Prostate gland (tissue), 2 donors: ENCODE measurements around the gene LITAFD. TPM values are rescaled to one million over a fixed set of nuclear protein-coding genes. Genes with fewer than 3 reads are reported as not detected.

Experiments used
- DNase-seq: peaks from one replicate; pipeline ENCODE4 v3.0.0-alpha.2; 2019; ENCODE audit warnings: low spot score
- H3K27ac ChIP-seq, 2 donors: fragments of 200-600 bp; sonication (generic); 2 replicates each; pipeline ENCODE4 v1.5.1; 2017 to 2019
- H3K27me3 ChIP-seq: fragments of 200-600 bp; sonication (generic); replicated peaks from 2 replicates; pipeline ENCODE4 v1.5.1; 2019; ENCODE audit not compliant: insufficient read depth
- H3K36me3 ChIP-seq, 2 donors: fragments of 200-600 bp; sonication (generic); 1 replicate in 1 of 2; 2 replicates in 1 of 2; pipeline versions ENCODE4 v1.5.1 to v1.8.1; 2017 to 2019
- H3K4me1 ChIP-seq: fragments of 200-600 bp; sonication (generic); replicated peaks from 2 replicates; pipeline ENCODE4 v1.5.1; 2019
- H3K4me3 ChIP-seq, 2 donors: fragments of 200-600 bp; sonication (generic); 2 replicates each; pipeline ENCODE4 v1.5.1; 2017 to 2019
- H3K9me3 ChIP-seq: fragments of 200-600 bp; sonication (generic); 2 replicates; pipeline ENCODE4 v1.5.1; 2017
- CTCF ChIP-seq, 4 experiments: fragments of 200-600 bp in 2 of 4; fragments of 450-650 bp in 2 of 4; sonication (generic) in 2 of 4; IDR thresholded peaks; 1 replicate in 3 of 4; 2 replicates in 1 of 4; pipeline ENCODE4 v1.5.1; 2016 to 2019; ENCODE audit warnings: antibody characterized with exemption in 4 of 4, mild to moderate bottlenecking in 2 of 4, moderate library complexity in 2 of 4
- POLR2A ChIP-seq: fragments of 450-650 bp; IDR thresholded peaks from one replicate; pipeline ENCODE4 v1.6.1; 2016; ENCODE audit warnings: antibody characterized with exemption, mild to moderate bottlenecking
- POLR2AphosphoS5 ChIP-seq: sonication (generic); formaldehyde crosslinking; IDR thresholded peaks from one replicate; pipeline ENCODE4 v1.6.1; 2017; ENCODE audit warnings: antibody characterized with exemption
- WGBS: methylation state at CpG from one replicate; pipeline ENCODE4 v1.1.5; 2018; 5-methylcytosine and 5-hydroxymethylcytosine counted together
- intact Hi-C: fragments of 100-400 bp; cut with DNase I; formaldehyde crosslinking; loops from one replicate; pipeline ENCODE4 v1.14.2; 2022
- total RNA-seq, 2 donors: library from RNA; depleted of rRNA; stranded (reverse); fragments of >200 nt; gene quantifications; one replicate each; pipeline ENCODE4 v1.1.0, GENCODE V29; 2016

LITAFD gene
- total RNA-seq, 2 donors from 2014 or later, result 2.3 TPM; not detected in 1

GRCh38 chr16:8849411-8850011, 32.6 kb upstream of the LITAFD start:
- 74% methylated on average over 19 of the region's 19 CpGs for WGBS
- H3K9me3 ChIP-seq, result no peaks in the 10 kb centered on the region
- H3K4me3 ChIP-seq, result no peak overlapping the region
- intact Hi-C loops, result no loop called here
- no peak for TF ChIP-seq POLR2A
- no peak for TF ChIP-seq POLR2AphosphoS5
- TF ChIP-seq CTCF (IDR thresholded peaks at IDR 0.05), result no peak
- H3K4me1 ChIP-seq, result no peaks in the 10 kb centered on the region
- DNase-seq, result no peak
- H3K36me3 ChIP-seq, result no peaks in the 10 kb centered on the region
- H3K27me3 ChIP-seq, result no peaks in the 10 kb centered on the region
- H3K27ac ChIP-seq, result no peak overlapping the region

GRCh38 chr16:8850279-8850885, 31.8 kb upstream of the LITAFD start:
- Histone ChIP-seq H3K36me3 (no peaks in the 10 kb centered on the region), H3K27ac (no peak overlapping the region)

GRCh38 chr16:8851761-8852403, 30.3 kb upstream of the LITAFD start:
- H3K27me3 ChIP-seq, result no peaks in the 10 kb centered on the region
- WGBS, result 93% methylated on average over 8 of the region's 8 CpGs
- H3K9me3 ChIP-seq, result no peaks in the 10 kb centered on the region
- TF ChIP-seq POLR2A (no peak), CTCF (IDR thresholded peaks at IDR 0.05) (no peak), POLR2AphosphoS5 (no peak)
- no peaks in the 10 kb centered on the region for H3K4me1 ChIP-seq
- intact Hi-C loops, result no loop called here
- no peak overlapping the region for H3K27ac ChIP-seq
- H3K4me3 ChIP-seq, result no peak overlapping the region
- no peaks in the 10 kb centered on the region for H3K36me3 ChIP-seq
- DNase-seq, result no peak

More at GRCh38 chr16:8850279-8850885, 31.8 kb upstream of the LITAFD start:
- Histone ChIP-seq H3K4me3 (no peak overlapping the region), H3K4me1 (no peaks in the 10 kb centered on the region), H3K27me3 (no peaks in the 10 kb centered on the region), H3K9me3 (no peaks in the 10 kb centered on the region)
- intact Hi-C loops, result no loop called here
- 56% methylated on average over 11 of the region's 11 CpGs for WGBS
- no peak for TF ChIP-seq CTCF (IDR thresholded peaks at IDR 0.05)
- DNase-seq, result no peak

- 69% methylated on average over 8 of the region's 8 CpGs for WGBS
- Histone ChIP-seq H3K9me3 (no peaks in the 10 kb centered on the region), H3K36me3 (no peaks in the 10 kb centered on the region), H3K4me1 (no peaks in the 10 kb centered on the region), H3K27ac (no peak overlapping the region), H3K27me3 (no peaks in the 10 kb centered on the region), H3K4me3 (no peak overlapping the region)
- DNase-seq, result no peak
- no peak for TF ChIP-seq POLR2AphosphoS5
- no peak for TF ChIP-seq POLR2A
- TF ChIP-seq CTCF (IDR thresholded peaks at IDR 0.05), result no peak
- intact Hi-C loops, result no loop called here
Observed at GRCh38 chr16:8852534-8852933, 29.6 kb upstream of the LITAFD start.

GRCh38 chr16:8853150-8853549, 29.0 kb upstream of the LITAFD start:
- Histone ChIP-seq H3K4me1 (no peaks in the 10 kb centered on the region), H3K27me3 (no peaks in the 10 kb centered on the region), H3K36me3 (no peaks in the 10 kb centered on the region), H3K9me3 (no peaks in the 10 kb centered on the region), H3K4me3 (no peak overlapping the region), H3K27ac (no peak overlapping the region)
- DNase-seq, result no peak
- TF ChIP-seq CTCF (IDR thresholded peaks at IDR 0.05), result no peak
- intact Hi-C loops, result no loop called here
- WGBS, result 87% methylated on average over 7 of the region's 7 CpGs
